GM19035 (cell line): ENCODE measurements around the gene KANSL3.
"Not testable (repeated sequence)": the region's sequence is repeated elsewhere in the genome, so short reads cannot be mapped to it uniquely, and the experiment has no call there.

ENCODE experiments used
- ATAC-seq: cut with Tn5 transposase; IDR thresholded peaks from one replicate; pipeline ENCODE4 v1.9.1; 2021; ENCODE audit not compliant: unreplicated experiment

The KANSL3 gene

GRCh38 chr2:96564026-96564425 lies 74.1 kb downstream of the KANSL3 start:
- no peak for ATAC-seq

GRCh38 chr2:96558485-96558884 lies 79.6 kb downstream of the KANSL3 start:
- ATAC-seq: no peak

GRCh38 chr2:96558061-96558460 lies 80.1 kb downstream of the KANSL3 start:
- no peak for ATAC-seq

GRCh38 chr2:96557421-96557820 lies 80.7 kb downstream of the KANSL3 start:
- not testable (repeated sequence) for ATAC-seq

GRCh38 chr2:96556441-96557330 lies 81.4 kb downstream of the KANSL3 start:
- no peak for ATAC-seq

GRCh38 chr2:96555146-96555610 lies 82.9 kb downstream of the KANSL3 start:
- ATAC-seq: no peak

GRCh38 chr2:96554293-96555145 lies 83.6 kb downstream of the KANSL3 start:
- ATAC-seq: peak; percentile 51

- not testable (repeated sequence) for ATAC-seq
These were observed 84.2 kb downstream of the KANSL3 start for GRCh38 chr2:96553957-96554292.

- ATAC-seq: no peak
These were observed 84.7 kb downstream of the KANSL3 start for GRCh38 chr2:96553176-96553956.

GRCh38 chr2:96552315-96553175 lies 85.6 kb downstream of the KANSL3 start:
- no peak for ATAC-seq

- ATAC-seq: no peak
These were observed 86.4 kb downstream of the KANSL3 start for GRCh38 chr2:96551605-96552314.

GRCh38 chr2:96550787-96551604 lies 87.1 kb downstream of the KANSL3 start:
- ATAC-seq: no peak

GRCh38 chr2:96549967-96550786 lies 87.9 kb downstream of the KANSL3 start:
- no peak for ATAC-seq

GRCh38 chr2:96549466-96549785 lies 88.7 kb downstream of the KANSL3 start:
- ATAC-seq: no peak

- no peak for ATAC-seq
These were observed 89.3 kb downstream of the KANSL3 start for GRCh38 chr2:96548558-96549465.

- no peak for ATAC-seq
These were observed 90.4 kb downstream of the KANSL3 start for GRCh38 chr2:96547731-96548171.

GRCh38 chr2:96547203-96547641 lies 90.9 kb downstream of the KANSL3 start:
- ATAC-seq: no peak
